Testis (tissue), 3 donors: ENCODE measurements around the gene CENPT. TPM values are rescaled to one million over a fixed set of nuclear protein-coding genes. Genes with fewer than 3 reads are reported as not detected.

Source experiments
- DNase-seq: peaks from one replicate; pipeline ENCODE4 v3.0.0-alpha.2; 2019
- H3K27ac ChIP-seq, 2 donors: fragments of 200-600 bp; sonication (generic); one replicate each; pipeline ENCODE4 v1.5.1; 2019
- H3K27me3 ChIP-seq: fragments of 200-600 bp; sonication (generic); one replicate; pipeline ENCODE4 v1.5.1; 2019
- H3K36me3 ChIP-seq: fragments of 200-600 bp; sonication (generic); one replicate; pipeline ENCODE4 v1.5.1; 2017; ENCODE audit warnings: low read depth; ENCODE audit errors: missing control alignments
- H3K4me1 ChIP-seq: fragments of 200-600 bp; sonication (generic); one replicate; pipeline ENCODE4 v1.5.1; 2019
- H3K4me3 ChIP-seq, 2 donors: fragments of 200-600 bp; sonication (generic); one replicate each; pipeline ENCODE4 v1.5.1; 2017 to 2019
- H3K9me3 ChIP-seq: fragments of 200-600 bp; sonication (generic); one replicate; pipeline ENCODE4 v1.5.1; 2017
- CTCF ChIP-seq, 3 experiments: fragments of 450-650 bp in 2 of 3; fragments of 200-600 bp in 1 of 3; sonication (generic) in 1 of 3; IDR thresholded peaks; one replicate each; pipeline ENCODE4 v1.5.1; 2016 to 2019; ENCODE audit warnings: antibody characterized with exemption in 3 of 3, mild to moderate bottlenecking in 2 of 3, moderate library complexity in 1 of 3
- POLR2A ChIP-seq: fragments of 450-650 bp; IDR thresholded peaks from one replicate; pipeline ENCODE4 v1.6.1; 2017; ENCODE audit warnings: antibody characterized with exemption, mild to moderate bottlenecking, moderate library complexity
- WGBS, 2 donors: methylation state at CpG; one replicate each; pipeline ENCODE4 v1.1.5; 2018; 5-methylcytosine and 5-hydroxymethylcytosine counted together
- intact Hi-C: fragments of 100-400 bp; cut with DNase I; formaldehyde crosslinking; loops from one replicate; pipeline ENCODE4 v1.15.1; 2023; ENCODE audit warnings: low total_unique reads
- polyA plus RNA-seq: library from polyadenylated mRNA; stranded (reverse); fragments of 350-450 nt; fragmentation: Illumina TruSeq; extraction: RNeasy Lipid Tissue Mini Kit (QIAGEN cat#74804); gene quantifications from one replicate; pipeline ENCODE4 v1.2.3, GENCODE V29; 2014; ENCODE audit warnings: low read depth, low replicate concordance; ENCODE audit not compliant: insufficient read depth
- total RNA-seq, 2 donors: library from RNA; depleted of rRNA; stranded (reverse); fragments of >200 nt; gene quantifications; one replicate each; pipeline ENCODE4 v1.2.3, GENCODE V29; 2016

The CENPT gene
- total and polyA plus RNA-seq, 3 donors from 2014 or later, result 108 to 154 (median 115) TPM

- 0 to 2% methylated on average over 1 to 55 of the region's 72 CpGs for WGBS, 2 donors
- H3K27me3 ChIP-seq, result no peaks in the 10 kb centered on the region
- intact Hi-C loops, result no loop called here
- peak within 1 kb of the TSS; percentile 76 to 87 for H3K27ac ChIP-seq
- peak; percentile 81 for DNase-seq
- no peaks in the 10 kb centered on the region for H3K36me3 ChIP-seq
- no peaks in the 10 kb centered on the region for H3K9me3 ChIP-seq
- H3K4me3 ChIP-seq, result peak within 1 kb of the TSS; percentile 79 to 98
- TF ChIP-seq CTCF (IDR thresholded peaks at IDR 0.05) (no peak), POLR2A (no peak)
- peaks cover 21% of the 10 kb centered on the region for H3K4me1 ChIP-seq
These were observed 25.3 kb upstream of the CENPT start, which contains the start of gene EDC4 for GRCh38 chr16:67872631-67873434. Gene EDC4, plus strand, starts transcription at chr16:67873052. Its CDS starts 210 bp downstream, at chr16:67873262.

- H3K27me3 ChIP-seq, result no peaks in the 10 kb centered on the region
- peak overlapping the region in 1 of 2 donors; percentile 87 for H3K27ac ChIP-seq
- intact Hi-C loops, result no loop called here
- H3K9me3 ChIP-seq, result no peaks in the 10 kb centered on the region
- no peak for TF ChIP-seq POLR2A
- no peak for TF ChIP-seq CTCF (IDR thresholded peaks at IDR 0.05)
- H3K4me1 ChIP-seq, result peaks cover 21% of the 10 kb centered on the region
- no peaks in the 10 kb centered on the region for H3K36me3 ChIP-seq
- no peak for DNase-seq
- 46 to 47% methylated on average over 2 of the region's 2 CpGs for WGBS, 2 donors
- peak overlapping the region in 1 of 2 donors; percentile 79 for H3K4me3 ChIP-seq
These were observed 24.7 kb upstream of the CENPT start for GRCh38 chr16:67872131-67872630.

- Histone ChIP-seq H3K4me1 (peaks cover 21% of the 10 kb centered on the region), H3K36me3 (no peaks in the 10 kb centered on the region), H3K4me3 (no peak overlapping the region), H3K27me3 (no peaks in the 10 kb centered on the region), H3K27ac (no peak overlapping the region), H3K9me3 (no peaks in the 10 kb centered on the region)
- 64 to 65% methylated on average over 3 of the region's 3 CpGs for WGBS, 2 donors
- TF ChIP-seq POLR2A (no peak), CTCF (IDR thresholded peaks at IDR 0.05) (no peak)
- no peak for DNase-seq
- intact Hi-C loops, result no loop called here
These were observed 23.8 kb upstream of the CENPT start for GRCh38 chr16:67871256-67871655.

GRCh38 chr16:67869653-67870052 is 22.2 kb upstream of the CENPT start:
- Histone ChIP-seq H3K36me3 (no peaks in the 10 kb centered on the region), H3K4me3 (no peak overlapping the region), H3K4me1 (peaks cover 16% of the 10 kb centered on the region), H3K9me3 (no peaks in the 10 kb centered on the region), H3K27ac (no peak overlapping the region), H3K27me3 (no peaks in the 10 kb centered on the region)
- WGBS, 2 donors, result 77 to 83% methylated on average over 7 of the region's 7 CpGs
- DNase-seq, result no peak
- TF ChIP-seq CTCF (IDR thresholded peaks at IDR 0.05) (no peak), POLR2A (no peak)
- intact Hi-C loops, result no loop called here
